ENCODE results near the gene FOXN1. TPM values are rescaled to one million over a fixed set of nuclear protein-coding genes. Genes with fewer than 3 reads are reported as not detected.
A peak's percentile ranks its signal among the peaks of the same experiment; 100 is the strongest.
"Not testable (repeated sequence)": the region's sequence is repeated elsewhere in the genome, so short reads cannot be mapped to it uniquely, and the experiment has no call there.

The FOXN1 gene, protein sequence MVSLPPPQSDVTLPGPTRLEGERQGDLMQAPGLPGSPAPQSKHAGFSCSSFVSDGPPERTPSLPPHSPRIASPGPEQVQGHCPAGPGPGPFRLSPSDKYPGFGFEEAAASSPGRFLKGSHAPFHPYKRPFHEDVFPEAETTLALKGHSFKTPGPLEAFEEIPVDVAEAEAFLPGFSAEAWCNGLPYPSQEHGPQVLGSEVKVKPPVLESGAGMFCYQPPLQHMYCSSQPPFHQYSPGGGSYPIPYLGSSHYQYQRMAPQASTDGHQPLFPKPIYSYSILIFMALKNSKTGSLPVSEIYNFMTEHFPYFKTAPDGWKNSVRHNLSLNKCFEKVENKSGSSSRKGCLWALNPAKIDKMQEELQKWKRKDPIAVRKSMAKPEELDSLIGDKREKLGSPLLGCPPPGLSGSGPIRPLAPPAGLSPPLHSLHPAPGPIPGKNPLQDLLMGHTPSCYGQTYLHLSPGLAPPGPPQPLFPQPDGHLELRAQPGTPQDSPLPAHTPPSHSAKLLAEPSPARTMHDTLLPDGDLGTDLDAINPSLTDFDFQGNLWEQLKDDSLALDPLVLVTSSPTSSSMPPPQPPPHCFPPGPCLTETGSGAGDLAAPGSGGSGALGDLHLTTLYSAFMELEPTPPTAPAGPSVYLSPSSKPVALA
- total RNA-seq (2014; rRNA removed; shearing (Covaris generic)), result not detected in 2 replicates

DNA sequence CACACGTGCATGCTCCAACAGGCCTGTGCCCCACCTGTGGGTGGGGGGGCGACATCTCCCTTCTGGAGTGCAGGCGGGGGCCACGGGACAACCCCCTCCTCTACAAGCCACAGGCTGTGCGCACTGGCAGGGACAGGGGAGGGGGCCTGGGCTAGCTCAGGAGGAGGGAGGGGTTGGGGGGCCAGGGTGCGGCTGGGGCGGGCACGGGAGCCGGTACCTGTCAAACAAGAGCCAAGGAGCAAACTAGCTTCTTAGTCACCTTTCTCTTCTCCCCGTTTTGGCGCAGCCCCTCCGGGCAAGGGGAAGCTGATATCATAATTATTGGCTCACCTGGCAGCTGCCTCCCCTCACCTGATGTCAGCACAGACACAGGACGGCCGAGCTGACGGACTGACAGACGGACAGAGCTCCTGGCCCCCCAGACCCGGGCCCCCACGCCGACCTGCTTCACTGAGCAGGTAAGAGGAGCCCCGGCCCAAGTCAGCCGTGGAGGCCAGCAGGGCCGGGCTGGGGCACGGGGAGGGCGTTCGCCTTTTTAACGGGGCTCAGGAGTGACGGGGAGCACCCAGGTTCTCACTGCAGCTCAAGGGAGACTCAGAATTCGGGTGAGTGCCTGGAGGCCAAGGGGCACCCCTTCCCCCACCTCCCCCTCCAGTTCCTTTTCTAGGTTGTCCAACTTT, at the start of gene FOXN1:
Gene FOXN1, plus strand, starts transcription at position 363 of the 680 bp plus-strand sequence. CDS start 17,622 bp downstream, outside the sequence.
- no peak for DNase-seq (ENCODE audit: low spot score)

DNA sequence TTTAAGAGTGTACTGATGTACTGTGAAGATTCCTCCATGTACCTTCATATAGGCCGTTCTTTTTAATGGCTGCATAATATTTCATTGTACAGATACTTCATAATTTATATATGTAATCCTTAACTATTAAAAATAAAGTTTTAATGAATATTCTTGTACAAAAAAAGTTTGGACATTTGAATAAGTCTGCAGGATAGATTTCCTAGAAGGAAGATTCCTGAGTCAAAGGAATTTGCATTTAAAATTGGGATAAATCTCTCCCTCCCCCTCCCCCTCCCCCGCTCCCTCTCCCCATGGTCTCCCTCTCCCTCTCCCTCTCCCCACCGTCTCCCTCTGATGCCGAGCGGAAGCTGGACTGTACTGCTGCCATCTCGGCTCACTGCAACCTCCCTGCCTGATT, 48.3 kb upstream of the FOXN1 start:
- DNase-seq (ENCODE audit: low spot score), result no peak

DNA sequence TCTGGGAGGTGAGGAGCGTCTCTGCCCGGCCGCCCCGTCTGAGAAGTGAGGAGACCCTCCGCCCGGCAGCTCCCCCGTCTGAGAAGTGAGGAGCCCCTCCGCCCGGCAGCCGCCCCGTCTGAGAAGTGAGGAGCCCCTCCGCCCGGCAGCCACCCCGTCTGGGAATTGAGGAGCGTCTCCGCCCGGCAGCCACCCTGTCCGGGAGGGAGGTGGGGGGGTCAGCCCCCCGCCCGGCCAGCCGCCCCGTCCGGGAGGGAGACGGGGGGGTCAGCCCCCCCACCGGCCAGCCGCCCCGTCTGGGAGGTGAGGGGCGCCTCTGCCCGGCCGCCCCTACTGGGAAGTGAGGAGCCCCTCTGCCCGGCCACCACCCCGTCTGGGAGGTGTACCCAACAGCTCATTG, 47.3 kb upstream of the FOXN1 start:
- not testable (repeated sequence) for DNase-seq (ENCODE audit: low spot score)

DNA sequence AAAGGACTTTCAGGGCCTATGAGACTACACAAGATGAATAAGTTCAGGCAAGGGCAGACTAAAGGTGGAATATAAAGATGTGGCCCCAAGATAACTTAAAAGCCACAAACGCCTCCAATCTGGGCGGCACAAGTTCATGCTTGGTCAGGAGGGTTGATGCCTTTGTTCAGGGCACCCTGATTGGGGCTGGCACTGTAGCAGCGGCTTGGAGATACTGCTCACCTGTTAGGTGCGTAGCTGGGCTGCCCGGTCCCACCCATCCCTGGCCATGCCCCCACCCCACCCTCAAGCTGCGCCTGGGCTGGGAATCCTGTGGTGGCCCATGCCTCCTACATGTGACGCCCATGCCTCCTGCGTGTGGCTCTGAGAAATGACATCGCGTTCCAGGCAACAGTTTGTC, 45.2 kb upstream of the FOXN1 start:
- no peak for DNase-seq (ENCODE audit: low spot score)

DNA sequence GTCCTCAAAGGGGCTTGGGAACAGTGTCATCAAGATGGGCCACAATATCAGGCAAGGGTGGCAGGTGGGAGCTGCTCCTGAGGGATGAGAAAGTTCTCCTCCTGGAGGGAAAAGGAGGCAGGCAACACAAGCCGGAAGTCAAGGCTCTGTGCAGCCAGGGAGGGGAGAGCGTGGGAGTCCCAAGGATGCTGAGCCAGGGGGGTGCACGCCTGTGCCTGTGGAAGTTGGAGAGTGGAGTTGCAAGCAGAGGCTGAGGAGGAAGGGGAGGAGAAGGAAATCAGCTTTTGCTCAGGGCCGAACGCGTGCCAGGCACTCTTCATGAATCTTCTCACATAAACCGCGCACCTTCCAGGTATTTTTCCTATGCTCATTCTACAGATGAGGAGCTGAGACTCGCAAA, 40.1 kb upstream of the FOXN1 start:
- DNase-seq (ENCODE audit: low spot score), result no peak

DNA sequence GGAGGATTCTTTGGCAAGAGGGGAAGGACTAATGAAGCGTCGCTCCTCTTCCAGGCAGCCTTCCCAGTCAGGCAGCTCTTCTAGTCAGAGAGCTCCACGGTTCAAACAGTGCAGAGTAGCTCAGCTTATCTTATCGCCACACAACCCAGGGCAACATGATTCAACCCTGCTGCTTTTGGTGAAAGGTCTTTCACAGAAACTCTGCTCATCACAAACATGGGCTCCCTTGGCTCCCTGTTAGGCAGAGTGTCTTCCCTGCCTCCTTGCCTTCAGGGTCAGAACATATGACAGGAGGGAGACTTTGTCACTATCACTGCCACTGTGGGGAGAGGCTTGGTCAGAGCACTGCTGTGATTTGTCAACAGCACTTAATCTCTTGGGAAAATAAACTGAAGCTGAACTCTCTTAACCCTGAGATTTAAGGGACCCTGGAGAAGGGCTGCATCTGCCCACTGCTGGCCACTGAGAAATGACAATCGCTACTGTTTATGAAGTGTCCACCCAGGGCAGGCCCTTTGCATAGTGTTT, 39.6 kb upstream of the FOXN1 start:
- DNase-seq (ENCODE audit: low spot score), result no peak

DNA sequence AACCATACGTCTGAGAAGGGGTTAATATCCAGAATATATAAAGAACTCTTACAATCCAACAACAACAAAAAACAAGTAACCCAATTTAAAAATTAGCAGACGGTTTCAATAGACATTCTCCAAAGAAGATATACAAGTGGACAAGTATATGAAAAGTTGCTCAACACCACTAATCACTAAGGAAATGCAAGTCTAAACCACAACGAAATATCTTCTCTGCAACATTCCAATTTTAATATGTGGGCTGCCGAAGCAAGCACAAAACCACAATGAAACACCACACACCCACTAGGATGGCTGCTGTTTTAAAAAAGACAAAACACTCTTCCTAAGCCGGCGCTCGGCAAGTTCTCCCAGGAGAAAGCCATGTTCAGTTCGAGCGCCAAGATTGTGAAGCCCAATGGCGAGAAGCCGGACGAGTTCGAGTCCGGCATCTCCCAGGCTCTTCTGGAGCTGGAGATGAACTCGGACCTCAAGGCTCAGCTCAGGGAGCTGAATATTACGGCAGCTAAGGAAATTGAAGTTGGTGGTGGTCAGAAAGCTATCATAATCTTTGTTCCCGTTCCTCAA, 38.6 kb upstream of the FOXN1 start:
- peak; percentile 57 for DNase-seq (ENCODE audit: low spot score)

DNA sequence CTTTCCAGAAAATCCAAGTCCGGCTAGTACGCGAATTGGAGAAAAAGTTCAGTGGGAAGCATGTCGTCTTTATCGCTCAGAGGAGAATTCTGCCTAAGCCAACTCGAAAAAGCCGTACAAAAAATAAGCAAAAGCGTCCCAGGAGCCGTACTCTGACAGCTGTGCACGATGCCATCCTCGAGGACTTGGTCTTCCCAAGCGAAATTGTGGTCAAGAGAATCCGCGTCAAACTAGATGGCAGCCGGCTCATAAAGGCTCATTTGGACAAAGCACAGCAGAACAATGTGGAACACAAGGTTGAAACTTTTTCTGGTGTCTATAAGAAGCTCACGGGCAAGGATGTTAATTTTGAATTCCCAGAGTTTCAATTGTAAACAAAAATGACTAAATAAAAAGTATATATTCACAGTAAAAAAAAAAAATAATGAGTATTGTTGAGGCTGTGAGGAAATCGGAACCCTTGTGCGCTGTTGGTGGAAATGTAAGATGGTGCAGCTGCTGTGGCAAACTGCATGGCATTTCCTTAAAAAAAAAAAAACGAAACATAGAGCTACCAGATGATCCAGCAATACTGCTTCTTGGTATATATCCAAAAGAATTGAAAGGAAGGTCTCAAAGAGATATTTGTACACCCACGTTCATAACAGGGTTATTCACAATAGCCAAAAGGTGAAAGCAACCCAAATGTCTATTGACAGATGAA, 38.0 kb upstream of the FOXN1 start:
- not testable (repeated sequence) for DNase-seq (ENCODE audit: low spot score)

DNA sequence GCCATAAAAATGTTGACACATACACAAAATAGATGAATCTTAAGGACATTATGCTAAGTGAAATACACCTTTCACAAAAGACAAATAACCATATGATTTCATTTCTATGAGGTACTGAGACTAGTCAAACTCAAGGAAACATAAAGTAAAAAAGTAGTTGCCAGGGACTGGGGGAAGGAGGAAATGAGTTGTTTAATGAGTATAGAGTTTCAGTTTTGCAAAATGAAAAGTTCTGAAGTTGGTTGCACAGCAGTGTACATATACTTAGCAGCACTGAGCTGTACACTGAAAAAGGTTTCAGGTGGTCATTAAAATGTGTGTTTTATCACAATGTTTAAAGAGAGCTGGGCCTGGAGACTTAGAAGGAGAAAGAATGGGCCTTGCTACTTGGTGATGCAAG, 37.4 kb upstream of the FOXN1 start:
- no peak for DNase-seq (ENCODE audit: low spot score)

DNA sequence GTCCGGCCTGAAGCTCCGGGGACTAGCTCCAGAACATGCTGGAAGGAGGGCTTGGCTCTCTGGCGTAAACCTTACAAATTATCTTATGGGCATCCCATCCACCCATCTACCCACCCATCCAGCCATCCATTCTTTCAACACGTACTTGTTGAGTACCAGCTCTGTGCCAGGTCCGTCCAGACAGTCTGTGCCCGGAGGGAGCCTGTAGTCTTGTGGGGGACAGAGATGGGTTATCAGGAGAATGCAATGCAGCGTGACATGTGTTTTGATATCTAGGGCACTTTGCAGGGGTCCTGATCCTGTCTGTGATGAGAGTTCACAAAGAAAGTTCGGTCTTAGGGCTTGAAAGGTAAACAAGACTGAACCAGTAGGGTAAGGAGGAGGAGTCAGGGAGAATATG, 36.8 kb upstream of the FOXN1 start:
- DNase-seq (ENCODE audit: low spot score), result no peak

DNA sequence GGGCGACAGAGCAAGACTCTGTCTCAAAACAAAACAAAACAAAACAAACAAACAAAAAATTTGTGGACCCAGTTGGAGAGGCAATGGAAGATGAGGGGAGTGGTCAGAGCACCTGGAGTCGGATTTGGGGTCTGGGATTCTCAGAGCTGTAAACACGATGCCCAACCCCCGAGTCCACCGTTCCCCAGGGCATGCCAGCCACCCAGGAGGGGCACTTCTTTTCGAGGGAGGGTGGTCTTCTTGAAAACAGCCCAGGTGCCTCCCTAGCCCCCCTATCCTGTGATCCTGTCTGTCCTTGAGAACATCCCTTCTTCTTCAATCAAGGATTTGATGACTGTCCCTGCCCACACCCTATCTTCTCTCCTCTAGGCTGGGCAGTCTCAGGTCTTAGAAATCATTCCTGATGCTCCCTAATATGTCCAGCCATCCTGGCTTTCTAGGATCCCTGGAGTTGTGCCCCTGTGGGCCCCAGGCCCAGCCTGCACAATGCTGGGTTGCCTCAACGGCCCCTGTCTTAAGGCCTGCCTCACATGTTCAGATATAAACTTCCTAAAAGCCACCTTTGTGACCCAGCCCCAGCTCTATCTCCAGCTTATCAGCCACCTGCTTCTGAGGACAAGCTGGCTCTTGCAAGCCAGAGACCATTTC, 35.8 kb upstream of the FOXN1 start:
- DNase-seq (ENCODE audit: low spot score), result no peak

DNA sequence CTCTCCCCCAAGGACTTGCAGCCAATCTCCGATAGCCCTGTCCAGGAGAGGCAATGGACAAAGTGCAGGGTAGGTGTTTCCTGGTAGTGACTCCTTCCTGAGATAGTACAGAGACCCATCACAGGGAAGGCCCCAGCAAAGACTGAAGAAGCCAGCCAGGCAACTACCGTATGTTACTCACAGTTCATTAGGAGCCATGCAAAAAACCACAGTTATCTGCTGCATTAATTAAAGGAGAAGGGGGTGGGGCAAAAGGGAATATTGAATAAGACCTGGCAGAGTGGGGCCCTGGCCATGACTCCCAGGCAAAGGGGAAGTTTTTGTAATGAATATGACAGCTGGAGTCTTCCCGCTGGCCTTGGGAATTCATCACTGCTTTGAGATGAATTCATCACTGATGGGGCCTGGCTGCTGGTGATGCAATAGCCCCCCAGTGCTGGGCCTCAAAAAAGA, 35.2 kb upstream of the FOXN1 start:
- no peak for DNase-seq (ENCODE audit: low spot score)

DNA sequence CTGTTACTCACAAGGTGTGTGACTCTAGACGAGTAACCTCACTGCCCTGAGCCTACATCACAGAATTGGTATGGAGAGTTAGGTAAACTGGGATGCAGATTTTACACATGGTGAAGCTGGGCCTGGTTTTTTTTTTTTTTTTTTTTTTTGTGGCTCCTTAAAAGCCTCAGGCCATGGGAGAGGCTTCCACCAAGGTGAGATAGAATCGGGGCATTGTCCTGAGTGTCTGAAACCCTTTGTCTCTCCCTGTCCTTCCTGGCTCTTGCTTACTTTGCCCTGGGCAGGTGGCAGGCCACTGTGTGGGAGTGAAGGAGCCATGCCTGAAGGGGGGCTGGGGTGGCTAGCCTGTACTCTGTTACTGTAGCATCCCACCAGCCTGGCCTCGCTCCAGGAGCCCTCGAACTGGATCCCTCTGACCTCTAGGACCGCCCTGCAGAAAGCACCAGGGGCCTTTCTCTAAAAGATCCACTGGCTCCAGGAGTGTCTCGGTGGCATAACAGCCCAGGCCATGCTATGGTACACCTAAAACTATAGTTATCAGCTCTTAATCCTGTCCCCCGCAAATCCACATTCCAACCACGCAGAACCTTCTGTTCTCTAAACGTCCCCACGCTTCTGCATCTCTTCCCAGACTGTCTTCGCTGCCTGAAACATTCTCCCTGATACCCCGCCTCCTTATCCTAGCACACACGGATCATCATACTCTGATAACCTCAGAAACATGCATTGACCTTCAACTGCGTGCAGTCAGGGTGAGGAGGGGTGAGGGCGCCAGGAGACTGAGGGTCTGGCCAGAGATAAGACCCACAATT, 34.4 kb upstream of the FOXN1 start:
- no peak for DNase-seq (ENCODE audit: low spot score)

DNA sequence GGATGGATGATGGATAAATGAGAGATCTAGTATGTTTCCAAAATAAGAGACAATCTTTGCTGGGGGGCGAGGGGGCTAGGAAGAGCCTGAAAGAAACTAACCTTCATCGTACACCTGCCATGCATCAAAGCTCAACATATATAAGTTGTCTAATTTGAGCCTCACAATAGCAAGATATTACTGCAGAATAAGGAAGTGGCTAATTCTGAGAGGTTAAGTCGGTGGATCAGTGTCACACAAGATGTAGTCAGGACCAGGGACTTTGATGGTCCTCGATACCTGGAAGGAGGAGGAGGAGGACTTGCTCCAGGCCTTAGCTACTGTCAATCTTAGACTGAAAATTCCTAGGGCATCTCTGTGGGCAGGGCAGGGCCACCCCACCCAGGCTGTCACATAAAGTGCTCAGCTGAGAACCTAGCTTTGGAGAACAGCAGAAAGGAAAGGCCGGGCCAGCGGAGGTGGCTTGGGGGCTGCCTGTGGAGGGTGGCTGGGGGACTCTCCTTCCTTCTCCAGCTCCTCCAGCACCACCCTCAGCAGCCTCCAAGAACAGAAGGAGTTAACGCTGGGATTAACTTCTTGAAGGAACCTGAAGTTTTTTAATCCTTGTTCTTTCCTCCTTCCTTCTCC, 33.2 kb upstream of the FOXN1 start:
- no peak for DNase-seq (ENCODE audit: low spot score)

DNA sequence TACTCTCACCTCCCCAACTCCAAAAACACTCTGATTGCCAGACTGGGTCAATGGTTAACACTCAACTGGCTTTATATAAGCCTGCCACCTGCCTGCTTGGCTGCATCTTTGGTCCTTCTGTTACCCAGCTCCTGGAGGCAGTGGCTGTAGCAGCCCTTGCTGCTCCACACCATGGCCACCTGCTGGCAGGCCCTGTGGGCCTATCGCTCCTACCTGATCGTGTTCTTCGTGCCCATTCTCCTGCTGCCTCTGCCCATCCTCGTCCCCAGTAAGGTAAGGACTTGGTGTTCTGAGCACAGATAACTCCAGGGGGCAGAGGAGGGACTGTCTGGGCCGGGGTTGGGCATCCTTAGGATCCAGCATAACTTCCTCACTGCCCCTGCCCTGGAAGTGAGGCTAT, 32.6 kb upstream of the FOXN1 start, which contains the start of gene SLC13A2:
Gene SLC13A2, plus strand, starts transcription at position 103 of the 400 bp plus-strand sequence. Its CDS starts 69 bp downstream, at position 172.
- DNase-seq (ENCODE audit: low spot score), result no peak

DNA sequence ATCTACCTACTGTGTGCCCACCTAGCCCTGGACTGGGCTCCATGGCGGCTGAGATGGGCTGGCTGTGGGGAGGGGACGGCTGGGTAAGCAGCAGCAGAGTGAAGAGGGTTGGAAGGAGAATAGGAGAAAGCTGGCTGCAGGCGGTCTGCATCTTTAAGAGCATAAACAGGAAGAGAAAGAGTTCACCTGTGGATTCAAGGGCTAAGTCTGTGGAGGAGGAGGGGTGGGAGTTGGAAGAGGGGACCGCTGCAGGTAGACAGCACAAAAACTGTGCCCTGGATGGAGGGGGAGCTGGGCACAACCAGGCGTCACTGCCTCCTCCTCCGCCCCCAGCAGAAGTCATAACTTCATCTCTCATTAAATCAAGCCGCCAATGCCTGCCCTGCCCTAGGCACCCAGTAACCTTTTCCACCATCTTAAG, 32.0 kb upstream of the FOXN1 start:
- DNase-seq (ENCODE audit: low spot score), result no peak

DNA sequence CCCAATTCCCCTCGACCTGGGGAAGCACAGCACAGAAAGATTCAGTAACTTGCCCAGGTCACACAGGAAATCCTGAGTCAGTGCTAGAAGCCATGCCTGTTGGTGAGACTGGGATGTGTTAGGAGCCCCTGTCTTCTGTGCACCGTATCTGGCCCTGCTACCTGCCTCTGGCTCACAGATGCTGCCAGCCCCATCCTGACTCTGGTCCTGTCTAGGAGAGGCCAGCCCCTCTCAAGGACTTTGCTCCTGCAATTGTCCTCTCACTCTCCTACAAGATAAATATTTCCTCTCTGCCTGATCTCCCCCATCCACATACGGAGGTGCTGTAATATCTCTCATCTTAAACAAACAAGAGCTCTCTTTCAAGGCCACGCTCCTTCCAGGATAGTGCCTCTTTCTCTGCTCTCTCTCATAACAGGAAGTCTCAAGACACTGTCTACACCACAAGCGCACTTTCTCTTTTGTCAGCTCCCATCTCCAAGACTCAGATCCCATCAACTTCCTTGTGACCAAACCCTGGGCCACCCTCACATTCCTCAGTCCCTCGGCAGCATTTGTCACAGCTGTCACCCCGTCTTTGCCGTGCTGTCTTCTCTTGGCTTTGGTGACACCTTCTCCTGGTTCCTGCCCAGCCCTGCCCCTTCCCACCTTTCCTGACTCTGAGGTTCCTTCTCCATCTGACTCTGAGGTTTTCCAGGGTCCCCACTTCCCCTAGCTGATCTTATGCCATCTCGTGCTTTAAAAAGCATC, 30.8 kb upstream of the FOXN1 start:
- no peak for DNase-seq (ENCODE audit: low spot score)

DNA sequence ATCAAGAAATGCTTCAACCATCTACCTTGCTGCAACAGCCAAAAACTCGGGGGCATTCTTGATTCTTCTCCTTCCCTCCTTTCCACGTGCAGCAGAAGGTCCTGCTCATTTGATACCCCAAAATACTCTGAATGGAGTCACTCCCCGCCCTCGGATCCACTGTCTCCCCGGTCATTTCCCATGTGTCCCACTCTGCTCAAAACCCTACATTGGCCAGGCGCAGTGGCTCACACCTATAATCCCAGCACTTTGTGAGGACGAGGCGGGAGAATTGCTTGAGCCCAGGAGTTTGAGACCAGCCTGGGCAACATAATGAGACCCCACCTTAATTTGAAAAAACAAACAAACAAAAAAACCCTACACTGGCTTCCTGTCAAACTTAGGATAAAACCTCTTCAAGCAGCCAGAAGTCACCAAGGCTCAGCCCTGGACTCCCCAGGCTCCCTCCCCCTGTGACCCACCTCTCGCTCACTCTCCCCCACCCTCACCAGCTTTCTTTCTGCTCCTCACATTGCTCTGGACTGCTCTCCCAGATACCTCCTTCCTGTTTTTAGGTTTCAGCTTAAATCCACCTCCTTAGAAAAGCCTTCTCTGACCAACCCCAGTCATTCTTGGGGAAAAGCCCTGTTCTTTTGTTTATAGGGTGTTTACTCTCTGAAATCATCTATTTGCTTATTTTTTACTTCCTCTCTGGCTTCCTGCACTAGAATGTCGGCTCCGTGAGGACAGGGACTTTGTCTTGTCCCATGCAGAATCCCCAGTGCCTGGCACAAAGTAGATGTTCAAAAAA, 29.9 kb upstream of the FOXN1 start:
- no peak for DNase-seq (ENCODE audit: low spot score)
